GM18870 (cell line): ENCODE measurements around the gene TMEM11.
"Not testable (repeated sequence)": the region's sequence is repeated elsewhere in the genome, so short reads cannot be mapped to it uniquely, and the experiment has no call there.

Source experiments
- ATAC-seq: cut with Tn5 transposase; IDR thresholded peaks from one replicate; pipeline ENCODE4 v1.9.1; 2021; ENCODE audit warnings: moderate library complexity; ENCODE audit not compliant: unreplicated experiment

The TMEM11 gene

GRCh38 chr17:21242780-21243515 lies 29.0 kb upstream of the TMEM11 start:
- ATAC-seq, result no peak

- no peak for ATAC-seq
Observed at GRCh38 chr17:21242026-21242697, 28.2 kb upstream of the TMEM11 start.

GRCh38 chr17:21241564-21241963 lies 27.6 kb upstream of the TMEM11 start:
- no peak for ATAC-seq

GRCh38 chr17:21240369-21241055 lies 26.6 kb upstream of the TMEM11 start:
- ATAC-seq, result no peak

GRCh38 chr17:21239680-21240368 lies 25.9 kb upstream of the TMEM11 start:
- ATAC-seq, result no peak

GRCh38 chr17:21235921-21236320 lies 22.0 kb upstream of the TMEM11 start:
- ATAC-seq, result no peak

GRCh38 chr17:21233581-21234347 lies 19.8 kb upstream of the TMEM11 start:
- ATAC-seq, result no peak

- ATAC-seq, result no peak
Observed at GRCh38 chr17:21232033-21232749, 18.2 kb upstream of the TMEM11 start.

GRCh38 chr17:21231533-21231932 lies 17.6 kb upstream of the TMEM11 start:
- no peak for ATAC-seq

- ATAC-seq, result no peak
Observed at GRCh38 chr17:21228845-21229244, 14.9 kb upstream of the TMEM11 start.

- ATAC-seq, result no peak
Observed at GRCh38 chr17:21228111-21228510, 14.2 kb upstream of the TMEM11 start.

- ATAC-seq, result not testable (repeated sequence)
Observed at GRCh38 chr17:21227277-21227676, 13.3 kb upstream of the TMEM11 start.

- no peak for ATAC-seq
Observed at GRCh38 chr17:21223086-21223485, 9.1 kb upstream of the TMEM11 start.

- no peak for ATAC-seq
Observed at GRCh38 chr17:21218831-21219380, 4.9 kb upstream of the TMEM11 start.

- no peak for ATAC-seq
Observed at GRCh38 chr17:21218101-21218500, 4.1 kb upstream of the TMEM11 start.

- no peak for ATAC-seq
Observed at GRCh38 chr17:21217346-21217745, 3.4 kb upstream of the TMEM11 start.

GRCh38 chr17:21215935-21216334 lies 2.0 kb upstream of the TMEM11 start:
- ATAC-seq, result no peak

GRCh38 chr17:21214777-21215541 lies 998 bp upstream of the TMEM11 start:
- ATAC-seq, result peak; percentile 23

- peak; percentile 9 for ATAC-seq
Observed at GRCh38 chr17:21213638-21214014, 335 bp downstream of the TMEM11 start.
